IPS-NIHi11 (cell line): Measurements from ENCODE around the gene FAIM2.
"Not testable (repeated sequence)": the region's sequence is repeated elsewhere in the genome, so short reads cannot be mapped to it uniquely, and the experiment has no call there.

Experiments used
- DNase-seq: peaks from one replicate; pipeline ENCODE4 v3.0.0; 2012; ENCODE audit warnings: mixed read lengths, low spot score

The FAIM2 gene

GRCh38 chr12:49879065-49879464 is 24.6 kb downstream of the FAIM2 start:
- not testable (repeated sequence) for DNase-seq

- no peak for DNase-seq
These were observed 25.7 kb downstream of the FAIM2 start for GRCh38 chr12:49878021-49878420.

GRCh38 chr12:49877066-49877465 is 26.6 kb downstream of the FAIM2 start:
- DNase-seq, result no peak

GRCh38 chr12:49876070-49876469 is 27.6 kb downstream of the FAIM2 start:
- no peak for DNase-seq

GRCh38 chr12:49875115-49875720 is 28.5 kb downstream of the FAIM2 start:
- DNase-seq, result no peak

GRCh38 chr12:49874142-49874897 is 29.4 kb downstream of the FAIM2 start:
- DNase-seq, result no peak

- DNase-seq, result peak; percentile 1
These were observed 30.3 kb downstream of the FAIM2 start for GRCh38 chr12:49873361-49873934.

GRCh38 chr12:49872781-49873181 is 30.9 kb downstream of the FAIM2 start:
- peak; percentile 1 for DNase-seq

GRCh38 chr12:49872381-49872780 is 31.3 kb downstream of the FAIM2 start:
- DNase-seq, result peak; percentile 1

- DNase-seq, result not testable (repeated sequence)
These were observed 31.9 kb downstream of the FAIM2 start for GRCh38 chr12:49871811-49872251.

- DNase-seq, result no peak
These were observed 32.5 kb downstream of the FAIM2 start for GRCh38 chr12:49871263-49871561.

- DNase-seq, result no peak
These were observed 33.0 kb downstream of the FAIM2 start for GRCh38 chr12:49870501-49871262.

- no peak for DNase-seq
These were observed 33.7 kb downstream of the FAIM2 start for GRCh38 chr12:49869816-49870500.

GRCh38 chr12:49868952-49869815 is 34.5 kb downstream of the FAIM2 start:
- no peak for DNase-seq

- no peak for DNase-seq
These were observed 35.3 kb downstream of the FAIM2 start for GRCh38 chr12:49868449-49868848.

GRCh38 chr12:49867570-49868341 is 35.9 kb downstream of the FAIM2 start:
- no peak for DNase-seq

- DNase-seq, result peak; percentile 96
These were observed 36.7 kb downstream of the FAIM2 start for GRCh38 chr12:49866859-49867569.

GRCh38 chr12:49865782-49866135 is 37.9 kb downstream of the FAIM2 start:
- no peak for DNase-seq

GRCh38 chr12:49865109-49865781 is 38.5 kb downstream of the FAIM2 start:
- no peak for DNase-seq
